EH (cell line): ENCODE data around the gene IWS1.
"Not testable (repeated sequence)": the region's sequence is repeated elsewhere in the genome, so short reads cannot be mapped to it uniquely, and the experiment has no call there.

ENCODE experiments used
- DNase-seq: peaks from one replicate; pipeline ENCODE4 v3.0.0-alpha.2; 2015; ENCODE audit warnings: low read depth

The IWS1 gene

DNA sequence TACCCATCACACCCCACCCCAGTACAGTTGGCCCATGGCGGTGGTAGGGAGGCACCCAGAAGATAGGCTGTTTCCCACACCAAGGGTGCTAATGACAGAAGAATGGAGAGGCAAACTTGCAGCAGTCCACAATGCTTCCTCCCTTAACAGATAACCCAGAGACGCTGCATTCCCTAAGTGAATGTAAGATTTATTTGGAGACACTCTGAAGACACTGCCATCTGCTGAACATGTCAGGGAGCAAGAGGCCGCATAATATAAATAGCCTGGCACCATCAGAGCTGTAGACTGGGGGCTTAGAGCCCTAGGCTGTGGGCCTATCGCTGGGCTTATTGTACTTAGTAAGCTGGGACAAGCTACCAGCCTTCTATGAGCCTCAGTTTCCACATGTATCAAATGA is 2.2 kb upstream of the IWS1 start:
- peak; percentile 17 for DNase-seq

DNA sequence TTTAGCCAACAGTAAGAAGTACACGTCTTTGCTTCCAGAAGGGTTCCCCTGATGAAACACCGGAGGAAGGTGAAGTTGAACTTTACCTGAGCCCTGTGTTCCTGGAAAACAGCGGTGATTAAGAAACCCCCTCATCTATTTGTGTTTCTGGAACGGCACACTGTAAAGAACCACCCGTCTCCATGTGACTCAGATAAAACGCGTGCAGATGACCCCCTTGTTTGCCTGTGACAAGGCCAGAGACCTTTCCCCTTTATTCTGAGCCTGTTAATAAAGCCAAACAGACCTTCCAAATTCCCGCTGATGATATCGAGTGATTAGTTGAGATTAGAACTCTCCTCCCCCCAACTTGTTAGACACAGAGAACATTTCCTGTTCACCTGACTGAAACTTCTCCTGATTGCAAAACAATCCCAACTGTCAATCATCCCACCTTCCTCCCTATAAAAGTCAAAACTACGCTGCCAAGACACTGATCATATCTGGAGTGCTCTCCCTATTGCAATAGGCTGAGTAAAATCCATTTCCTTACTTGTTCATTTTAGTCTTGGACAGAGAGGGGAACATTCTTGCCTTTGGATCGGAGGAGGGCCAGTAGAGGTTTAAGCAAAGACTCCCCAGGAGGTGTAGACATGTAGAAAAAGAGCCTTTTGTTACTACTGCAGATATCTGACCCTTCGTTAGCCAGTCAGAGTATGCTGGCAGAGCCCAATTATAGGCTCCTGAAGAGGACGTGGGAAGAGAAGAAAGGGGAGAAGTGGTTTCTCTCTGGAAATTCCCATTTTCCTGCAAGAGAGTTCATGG is 914 bp upstream of the IWS1 start:
- no peak for DNase-seq

DNA sequence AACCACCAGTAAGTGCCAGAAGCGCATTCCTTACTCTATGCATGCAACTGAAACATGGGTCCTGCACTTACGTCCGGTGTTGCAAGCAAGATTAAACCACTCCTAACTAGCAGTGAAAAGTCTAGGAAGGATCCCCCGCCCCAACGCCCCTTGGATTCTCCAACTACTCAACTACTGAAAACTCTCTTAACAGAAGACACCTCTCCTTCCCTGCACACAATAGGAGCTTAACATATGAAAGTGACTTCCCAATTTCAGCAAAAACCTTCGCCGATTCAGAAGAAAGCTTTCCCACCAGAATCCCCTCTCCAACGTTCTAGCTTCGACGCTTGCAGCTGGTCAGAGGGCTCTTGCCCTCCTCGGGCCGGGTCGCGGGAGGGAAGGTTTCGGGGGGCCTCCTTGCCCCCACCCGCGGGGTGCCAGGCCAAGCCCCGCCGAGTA is 578 bp downstream of the IWS1 start:
- peak; percentile 70 for DNase-seq

DNA sequence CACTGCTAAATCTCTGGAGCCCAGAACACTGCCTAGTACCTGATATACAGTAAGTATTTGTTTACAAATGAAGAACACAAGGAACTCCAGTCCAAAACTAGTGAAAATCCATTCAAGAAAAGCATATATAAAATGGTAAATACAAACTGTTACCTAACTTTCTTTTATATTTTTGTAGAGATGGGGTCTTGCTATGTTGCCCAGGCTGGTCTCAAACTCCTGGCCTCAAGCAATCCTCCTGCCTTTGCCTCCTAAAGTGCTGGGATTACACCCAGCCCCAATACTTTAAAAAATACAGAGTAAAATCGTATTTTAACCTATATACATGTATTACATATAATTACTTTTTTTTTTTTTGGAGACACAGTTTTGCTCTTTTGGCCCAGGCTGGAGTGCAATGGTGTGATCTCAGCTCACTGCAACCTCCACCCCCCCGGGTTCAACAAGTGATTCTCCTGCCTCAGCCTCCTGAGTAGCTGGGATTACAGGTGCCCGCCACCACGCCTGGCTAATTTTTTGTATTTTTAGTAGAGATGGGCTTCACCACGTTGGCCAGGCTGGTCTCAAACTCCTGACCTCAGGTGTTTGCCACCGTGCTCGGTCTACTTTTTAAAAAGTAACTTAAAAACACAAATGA is 2.0 kb downstream of the IWS1 start:
- DNase-seq = not testable (repeated sequence)

DNA sequence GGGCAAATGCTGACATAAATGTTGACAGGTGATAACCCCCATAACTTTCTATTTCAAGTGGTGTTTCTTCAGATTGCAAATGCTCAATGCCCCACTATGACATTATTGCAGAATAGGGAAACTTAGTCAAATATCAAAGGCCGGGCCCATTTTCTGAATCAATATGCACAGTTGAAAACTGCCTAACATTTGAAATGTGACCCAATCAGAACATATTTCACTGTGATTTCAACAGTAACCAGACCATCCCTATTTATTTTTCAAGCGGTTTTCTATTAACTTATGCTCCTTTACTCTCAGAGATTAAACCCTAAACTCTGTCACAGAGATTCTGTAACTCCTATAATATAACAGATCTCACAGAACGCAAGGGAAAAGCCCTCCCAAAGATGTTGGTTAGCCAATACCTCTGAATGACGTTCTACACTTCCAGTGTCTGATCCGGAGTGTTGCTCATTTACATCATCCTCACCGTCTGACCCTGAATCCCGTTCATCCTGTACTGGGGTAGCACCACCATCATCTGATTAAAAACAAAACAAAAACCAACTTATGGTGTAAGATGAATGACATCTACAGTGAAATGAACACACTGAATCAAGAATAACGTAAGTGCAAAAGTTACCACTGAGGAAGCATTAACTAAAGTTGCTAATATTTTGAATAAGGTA is 2.9 kb downstream of the IWS1 start:
- DNase-seq = no peak

DNA sequence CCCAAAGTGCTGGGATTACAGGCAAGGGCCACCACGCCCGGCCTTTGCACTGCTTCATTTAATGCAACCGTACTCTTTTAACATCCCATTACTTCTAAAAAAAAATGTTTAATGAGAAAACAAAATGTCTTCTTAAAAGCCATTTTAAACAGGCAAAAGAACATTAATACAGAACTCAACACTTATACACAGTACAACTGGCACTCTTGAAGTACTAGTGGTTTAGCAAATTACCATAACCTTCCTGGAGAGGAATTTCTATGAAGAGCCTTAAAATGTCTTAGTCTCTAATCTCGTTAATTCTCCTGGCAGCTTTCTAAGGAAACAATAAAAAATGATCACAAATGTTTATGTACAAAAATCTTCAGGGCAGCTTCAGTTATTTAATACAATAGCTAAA is 5.9 kb downstream of the IWS1 start:
- DNase-seq = no peak

DNA sequence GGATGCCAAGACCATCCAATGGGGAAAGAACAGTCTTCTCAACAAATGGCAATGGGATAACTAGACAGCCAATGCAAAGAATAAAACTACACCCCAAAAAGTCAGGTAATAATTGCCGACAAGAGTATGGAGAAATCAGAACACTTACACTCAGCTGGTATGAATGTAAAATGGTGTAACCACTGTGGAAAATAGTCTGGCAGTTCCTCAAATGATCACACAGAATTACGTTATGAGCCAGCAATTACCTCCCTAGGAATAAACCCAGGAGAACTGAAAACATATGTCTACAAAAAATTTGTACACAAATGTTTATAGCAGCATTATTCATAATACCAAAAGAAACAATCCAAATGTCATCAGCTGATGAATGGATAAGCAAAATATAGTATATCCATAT is 8.8 kb downstream of the IWS1 start:
- DNase-seq = no peak

DNA sequence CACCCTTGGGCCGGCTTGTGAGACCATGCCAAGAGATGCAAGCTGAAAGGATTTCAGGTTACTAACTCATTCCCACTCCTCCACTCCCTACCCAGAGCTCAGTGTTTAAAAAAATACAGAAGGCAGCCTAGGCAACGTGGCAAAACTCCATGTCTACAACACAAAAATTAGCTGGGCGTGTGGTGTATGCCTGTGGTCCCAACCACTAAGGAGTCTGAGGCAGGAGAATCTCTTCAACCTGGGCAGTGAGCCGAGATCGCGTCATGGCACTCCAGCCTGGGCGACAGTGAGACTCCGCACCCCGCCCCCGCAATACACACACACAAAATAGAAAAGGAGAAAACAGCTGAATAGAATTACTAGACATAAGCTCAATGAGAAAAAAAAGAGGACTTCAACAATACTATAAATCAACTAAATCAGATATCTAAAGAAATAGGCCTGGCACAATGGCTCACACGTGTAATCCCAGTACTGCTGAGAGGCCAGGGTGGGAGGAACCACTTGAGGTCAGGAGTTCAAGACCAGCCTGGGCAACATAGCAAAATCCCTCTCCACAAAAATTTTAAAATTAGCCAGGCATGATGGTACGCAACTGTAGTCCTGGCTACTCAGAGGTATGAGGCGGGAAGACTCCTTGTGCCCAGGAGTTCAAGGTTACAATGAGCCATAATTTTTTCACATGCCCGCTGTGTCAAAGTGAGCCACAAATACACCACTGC is 10.1 kb downstream of the IWS1 start:
- DNase-seq = peak; percentile 88

DNA sequence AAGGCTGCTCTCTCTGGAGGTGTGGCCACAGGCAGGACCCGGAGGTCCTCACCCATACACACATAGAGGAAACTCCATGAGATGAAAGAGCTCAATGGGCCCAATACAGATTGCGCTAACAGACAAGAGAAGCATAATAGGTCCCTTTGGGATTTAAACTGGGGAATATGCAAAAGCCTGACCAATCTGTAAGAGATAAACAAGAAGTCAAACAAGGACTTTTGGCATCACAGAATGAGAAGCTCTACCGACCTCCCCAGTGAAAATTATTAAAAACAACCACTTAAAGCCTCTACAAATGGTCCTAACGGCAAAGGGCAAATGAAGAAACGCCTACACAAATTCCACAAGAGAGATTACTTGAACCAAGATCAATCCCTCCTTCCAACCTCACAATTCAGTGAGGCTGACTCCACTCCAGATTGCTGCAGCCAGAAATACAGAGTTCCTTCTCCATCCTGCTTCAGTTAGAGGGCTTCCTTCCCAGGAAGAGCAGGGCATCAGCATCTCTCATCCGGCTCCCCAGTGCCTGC is 10.8 kb downstream of the IWS1 start:
- DNase-seq = no peak

DNA sequence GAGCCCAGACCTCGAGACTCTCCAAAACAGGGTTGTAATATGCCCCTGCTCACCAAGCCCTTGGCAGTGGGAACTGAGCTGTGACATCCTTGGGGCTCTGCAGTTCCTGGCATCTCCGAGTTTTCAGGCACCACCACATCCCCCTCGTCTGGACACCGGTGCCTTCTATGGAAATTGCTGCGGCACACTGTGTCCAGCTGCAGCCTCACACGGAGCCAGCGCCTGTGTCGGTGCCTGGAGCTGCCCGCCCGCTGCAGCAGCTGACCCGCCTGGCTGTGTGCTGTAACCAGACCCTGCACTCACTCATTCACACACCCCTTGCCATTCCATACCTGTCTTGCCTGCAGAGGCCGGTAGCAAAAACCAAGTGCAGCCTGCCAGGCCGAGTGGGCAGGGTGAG is 11.8 kb downstream of the IWS1 start:
- no peak for DNase-seq

DNA sequence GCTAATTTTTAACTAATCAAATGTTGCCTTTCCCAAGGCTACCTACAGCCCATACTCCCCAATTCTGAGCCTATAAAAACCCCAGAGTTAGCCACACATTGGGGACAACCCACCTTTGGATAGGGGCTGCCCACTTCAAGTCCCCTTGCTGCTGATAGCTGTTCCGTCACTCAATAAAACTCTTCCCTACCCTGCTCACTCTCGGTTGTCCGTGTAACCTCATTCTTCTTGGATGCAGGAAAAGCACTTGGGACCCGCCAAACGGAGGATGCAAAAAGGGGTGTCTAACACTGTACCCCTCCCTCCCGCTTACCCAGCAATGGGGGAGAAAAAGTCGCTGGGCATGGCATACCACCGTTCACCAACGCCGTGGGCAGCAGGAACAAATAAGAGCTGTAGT is 12.2 kb downstream of the IWS1 start:
- no peak for DNase-seq

DNA sequence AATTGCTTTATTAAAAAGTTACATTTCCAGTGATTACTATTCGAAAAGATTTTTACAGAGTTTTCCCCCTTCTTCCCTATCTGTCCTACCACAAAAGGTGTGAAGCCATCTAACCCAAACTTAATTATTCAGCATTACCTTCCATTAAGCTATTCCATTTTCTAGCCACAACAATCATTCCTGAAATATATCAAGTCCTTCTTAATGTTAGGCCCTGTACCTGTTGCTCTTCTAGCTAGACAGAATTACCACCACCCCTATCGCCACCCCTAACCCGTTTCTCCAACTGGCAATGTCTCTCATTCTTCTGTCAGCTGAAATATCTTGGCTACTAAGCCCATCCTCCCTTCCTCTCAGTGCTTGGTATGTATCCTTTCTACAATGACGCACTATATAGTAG is 13.9 kb downstream of the IWS1 start:
- DNase-seq = no peak

DNA sequence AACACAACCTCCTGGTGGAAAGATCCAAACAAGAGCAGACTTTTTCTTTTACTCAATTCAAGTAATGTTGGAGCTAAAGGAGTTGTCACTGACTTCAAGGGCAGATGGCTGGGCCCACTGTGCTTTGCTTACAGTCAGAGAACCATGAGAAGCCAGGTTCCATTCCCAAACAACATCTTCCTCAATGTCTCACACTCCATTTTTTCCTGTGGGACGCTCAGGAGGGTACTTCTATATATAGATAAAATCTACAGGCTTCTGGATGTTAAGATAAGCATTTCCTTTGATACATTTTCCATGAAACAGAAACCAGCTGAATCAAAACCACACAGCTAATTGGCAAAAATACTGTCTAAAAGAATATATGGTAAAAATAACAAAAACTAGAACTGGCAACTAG is 14.4 kb downstream of the IWS1 start:
- peak; percentile 6 for DNase-seq

DNA sequence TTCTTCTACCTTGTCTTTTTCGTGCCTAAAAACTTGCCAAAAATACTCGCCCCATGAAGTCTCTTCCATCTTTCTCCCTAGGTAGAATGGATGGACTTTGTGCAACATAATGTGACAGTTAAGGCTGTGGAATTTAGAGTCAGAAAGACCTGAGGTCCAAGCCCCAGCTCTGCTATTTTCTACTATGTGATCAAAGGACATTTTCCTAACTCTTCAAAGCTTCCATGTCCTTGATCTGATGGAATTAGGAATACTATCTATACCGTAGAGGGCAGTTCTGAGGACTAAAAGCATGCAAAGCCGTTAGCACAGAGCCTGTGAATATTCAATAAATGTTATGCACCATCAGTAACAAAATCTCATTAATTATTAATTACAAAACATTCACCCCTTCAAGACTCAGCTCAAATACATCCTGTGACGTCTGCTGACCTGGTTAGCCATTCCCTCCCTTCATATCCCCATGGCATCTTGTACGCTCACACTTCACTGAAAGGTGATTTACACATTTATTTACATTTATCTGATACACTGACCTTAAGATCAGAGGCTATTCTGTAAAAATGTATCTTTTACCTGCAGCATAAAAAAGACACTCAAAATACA is 15.1 kb downstream of the IWS1 start:
- DNase-seq = no peak

DNA sequence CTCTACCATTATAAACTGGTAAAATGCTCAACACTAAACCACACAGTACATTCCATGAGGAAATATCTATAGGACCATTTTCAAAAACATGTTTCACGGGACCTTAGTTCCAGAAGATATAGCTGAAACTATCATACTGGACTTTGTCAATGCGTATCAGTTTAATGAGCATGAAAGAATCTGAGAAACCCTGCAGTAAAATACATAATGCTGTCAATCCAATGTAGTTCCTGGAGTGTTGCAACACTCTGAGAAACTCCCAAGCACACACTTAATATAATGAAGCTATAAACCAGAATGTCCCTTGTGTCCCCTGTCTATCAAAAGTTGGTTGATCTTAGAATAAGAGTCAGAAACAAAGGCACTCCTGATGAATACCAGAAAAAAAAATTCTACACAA is 16.2 kb downstream of the IWS1 start:
- peak; percentile 27 for DNase-seq

DNA sequence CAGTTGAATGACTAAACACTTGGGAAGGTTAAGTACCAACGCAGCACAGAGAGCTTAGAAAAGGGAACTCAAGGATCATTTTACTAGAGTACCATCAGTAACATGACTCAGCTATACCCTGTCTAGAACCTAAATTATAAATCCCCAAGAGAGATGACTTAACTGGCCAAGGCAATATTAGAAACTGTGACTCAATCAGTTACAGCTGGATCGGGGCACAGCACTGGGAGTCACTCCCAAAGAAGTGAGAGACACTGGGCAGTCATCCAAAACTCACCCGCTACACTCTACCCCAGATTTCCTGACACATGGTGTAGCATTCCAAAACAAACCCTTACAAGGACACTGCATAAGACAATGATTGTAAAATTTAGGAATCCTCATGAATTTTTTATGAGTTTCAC is 17.7 kb downstream of the IWS1 start:
- peak; percentile 100 for DNase-seq

DNA sequence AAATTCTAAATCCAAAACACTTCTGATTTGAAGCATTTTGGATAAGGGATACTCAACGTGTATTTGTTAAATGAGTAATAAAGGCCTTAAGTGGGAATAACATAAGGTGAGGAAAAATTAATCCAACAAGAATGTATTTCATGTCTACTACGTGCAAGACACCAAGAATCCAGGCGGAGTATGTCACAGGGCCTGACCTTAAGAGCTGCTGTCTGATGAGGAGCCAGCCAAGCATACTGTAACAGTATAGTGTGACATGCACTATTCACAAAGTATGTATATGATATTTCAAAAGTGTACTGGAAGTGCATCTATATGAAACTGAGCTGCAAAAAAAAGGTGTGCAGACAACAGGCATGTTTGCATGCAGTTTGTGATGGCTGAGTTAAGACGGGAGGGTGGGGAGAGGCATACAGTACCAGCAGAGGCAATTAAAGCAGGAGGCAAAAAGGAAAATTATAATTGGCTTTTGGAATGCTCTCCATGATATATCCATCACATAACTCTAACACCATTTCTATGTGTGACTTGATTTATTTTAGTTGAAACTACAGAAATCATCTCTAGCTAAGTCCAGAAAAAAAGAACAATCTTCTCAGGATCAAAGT is 18.2 kb downstream of the IWS1 start:
- no peak for DNase-seq

DNA sequence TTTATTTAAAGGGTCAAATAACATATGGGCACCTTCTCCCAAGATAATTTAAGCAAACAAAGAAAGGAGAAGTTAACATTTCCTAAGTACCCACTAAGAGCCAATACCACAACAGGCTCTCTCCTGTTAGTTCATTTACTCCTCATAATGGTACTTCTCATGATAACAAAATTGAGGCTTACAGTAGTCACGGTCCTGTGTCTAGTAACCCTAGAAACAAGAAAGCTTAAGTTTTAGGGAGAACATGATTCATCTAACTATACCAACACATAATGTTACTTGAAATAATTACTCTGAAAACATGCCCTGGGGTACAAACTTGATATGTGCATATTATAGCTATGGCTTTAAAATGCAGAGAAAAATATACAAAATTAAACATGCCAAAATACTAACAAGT is 19.8 kb downstream of the IWS1 start:
- DNase-seq = peak; percentile 31

DNA sequence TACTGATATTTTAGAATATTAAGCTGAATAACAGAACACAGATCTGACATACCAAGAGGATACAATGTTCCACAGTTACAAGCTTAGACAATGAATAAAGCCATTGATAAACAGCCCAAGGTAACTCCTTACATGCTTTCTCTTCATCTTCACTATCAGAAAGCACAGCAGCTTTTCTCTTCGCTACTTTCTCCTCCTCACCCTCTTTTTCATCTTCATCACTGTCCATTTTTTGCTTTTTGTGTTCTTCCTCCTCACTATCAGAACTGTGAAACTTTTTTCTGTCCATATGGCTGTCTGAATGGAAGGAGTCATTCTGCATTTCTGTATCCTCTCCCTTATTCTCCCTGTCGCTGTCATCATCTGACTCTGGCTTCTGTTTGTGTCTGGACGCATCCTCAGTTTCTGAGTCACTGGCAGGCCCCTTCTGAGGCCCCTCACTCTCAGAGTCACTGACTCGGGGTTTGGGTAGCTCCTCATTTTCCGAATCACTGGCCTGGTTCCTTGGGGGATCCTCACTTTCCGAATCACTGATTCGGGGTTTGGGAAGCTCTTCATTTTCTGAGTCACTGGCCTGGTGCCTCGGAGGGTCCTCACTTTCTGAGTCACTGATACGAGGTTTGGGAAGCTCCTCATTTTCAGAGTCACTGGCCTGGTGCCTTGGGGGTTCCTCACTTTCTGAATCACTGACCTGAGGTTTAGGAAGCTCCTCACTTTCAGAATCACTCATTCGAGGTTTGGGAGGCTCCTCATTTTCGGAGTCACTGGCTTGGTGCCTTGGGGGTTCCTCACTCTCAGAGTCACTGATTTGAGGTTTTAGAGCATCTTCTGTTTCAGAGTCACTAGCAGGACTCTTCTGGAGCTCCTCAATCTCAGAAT is 21.5 kb downstream of the IWS1 start:
- DNase-seq = peak; percentile 51

DNA sequence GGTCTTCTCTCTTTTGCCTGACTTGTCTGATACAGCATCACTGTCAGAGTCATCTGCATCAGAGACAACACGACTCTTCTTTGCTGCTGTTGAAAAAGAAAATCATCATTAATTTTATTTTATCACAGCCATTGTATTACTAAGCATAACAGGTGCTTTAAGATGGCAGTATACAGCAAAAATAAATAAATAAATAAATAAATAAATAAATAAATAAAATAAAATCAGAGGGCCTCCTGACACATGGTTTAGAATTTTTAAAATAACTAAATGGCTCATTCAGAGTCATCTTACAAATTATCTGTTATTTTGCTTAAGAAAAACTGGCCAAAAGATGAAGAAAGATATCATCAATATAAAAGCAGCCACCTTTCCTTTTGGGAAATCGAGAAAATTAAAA is 22.8 kb downstream of the IWS1 start:
- no peak for DNase-seq
